Measurements from ENCODE around the gene USP34. TPM values are rescaled to one million over a fixed set of nuclear protein-coding genes. Genes with fewer than 3 reads are reported as not detected.

Gene USP34
- total RNA-seq, 1 donor = 159 TPM

DNA sequence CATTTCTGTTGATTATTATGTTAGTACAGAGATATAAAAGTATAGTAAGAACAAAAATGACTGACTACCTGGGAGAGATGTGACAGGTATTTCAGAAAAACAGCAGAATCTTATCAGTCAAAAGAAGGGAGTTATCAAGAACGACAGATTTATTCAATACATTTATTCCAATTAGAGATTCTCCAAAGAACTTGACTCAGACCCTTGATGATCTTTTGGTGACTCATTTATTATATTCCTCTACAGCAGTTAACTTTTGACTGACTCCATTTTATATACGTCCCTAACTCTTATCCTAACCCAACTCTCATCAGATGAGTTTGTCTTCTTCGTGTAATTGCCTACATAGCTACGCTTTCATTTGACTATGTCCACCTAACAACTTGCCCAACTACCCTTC is 217.8 kb downstream of the USP34 start:
- H3K4me3 ChIP-seq (ENCODE audit: low read length) = no peak overlapping the region
- H3K4me1 ChIP-seq (ENCODE audit: insufficient read depth, low read length) = no peaks in the 10 kb centered on the region
- H3K27me3 ChIP-seq (ENCODE audit: insufficient read depth, low read length) = no peaks in the 10 kb centered on the region
- no peaks in the 10 kb centered on the region for H3K9me3 ChIP-seq (ENCODE audit: low read depth, low read length)

GRCh38 chr2:61252031-61252430 is 218.9 kb downstream of the USP34 start:
- Histone ChIP-seq H3K4me3 (ENCODE audit: low read length) (no peak overlapping the region), H3K4me1 (ENCODE audit: insufficient read depth, low read length) (no peaks in the 10 kb centered on the region), H3K9me3 (ENCODE audit: low read depth, low read length) (no peaks in the 10 kb centered on the region), H3K27me3 (ENCODE audit: insufficient read depth, low read length) (no peaks in the 10 kb centered on the region)

- H3K4me3 ChIP-seq (ENCODE audit: low read length) = no peak overlapping the region
- H3K9me3 ChIP-seq (ENCODE audit: low read depth, low read length) = no peaks in the 10 kb centered on the region
- no peaks in the 10 kb centered on the region for H3K27me3 ChIP-seq (ENCODE audit: insufficient read depth, low read length)
- H3K4me1 ChIP-seq (ENCODE audit: insufficient read depth, low read length) = no peaks in the 10 kb centered on the region
Measured at GRCh38 chr2:61249521-61250071, 221.3 kb downstream of the USP34 start.

GRCh38 chr2:61247204-61247812 is 223.6 kb downstream of the USP34 start:
- H3K4me3 ChIP-seq (ENCODE audit: low read length) = no peak overlapping the region
- H3K9me3 ChIP-seq (ENCODE audit: low read depth, low read length) = no peaks in the 10 kb centered on the region
- no peaks in the 10 kb centered on the region for H3K27me3 ChIP-seq (ENCODE audit: insufficient read depth, low read length)
- no peaks in the 10 kb centered on the region for H3K4me1 ChIP-seq (ENCODE audit: insufficient read depth, low read length)

DNA sequence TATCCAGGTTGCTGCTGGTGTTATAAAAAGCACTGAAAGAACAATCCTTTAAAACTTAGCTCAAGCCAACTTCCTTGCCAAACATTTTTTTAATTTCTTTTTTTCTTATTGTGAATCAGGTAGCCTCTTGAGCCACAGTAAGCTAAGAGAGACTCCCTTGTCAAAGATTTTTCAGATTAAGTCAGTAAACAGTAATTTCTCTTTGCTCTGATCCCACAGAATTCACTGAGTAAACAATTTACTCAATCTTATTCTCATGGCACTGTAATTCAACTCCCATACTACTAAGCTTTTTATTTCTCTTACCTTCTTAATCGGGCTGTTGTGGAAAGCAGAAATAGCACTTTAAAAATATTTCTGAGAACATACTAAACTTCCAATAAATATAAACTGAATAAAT is 226.2 kb downstream of the USP34 start:
- Histone ChIP-seq H3K9me3 (ENCODE audit: low read depth, low read length) (no peaks in the 10 kb centered on the region), H3K27me3 (ENCODE audit: insufficient read depth, low read length) (no peaks in the 10 kb centered on the region), H3K4me1 (ENCODE audit: insufficient read depth, low read length) (no peaks in the 10 kb centered on the region), H3K4me3 (ENCODE audit: low read length) (no peak overlapping the region)

DNA sequence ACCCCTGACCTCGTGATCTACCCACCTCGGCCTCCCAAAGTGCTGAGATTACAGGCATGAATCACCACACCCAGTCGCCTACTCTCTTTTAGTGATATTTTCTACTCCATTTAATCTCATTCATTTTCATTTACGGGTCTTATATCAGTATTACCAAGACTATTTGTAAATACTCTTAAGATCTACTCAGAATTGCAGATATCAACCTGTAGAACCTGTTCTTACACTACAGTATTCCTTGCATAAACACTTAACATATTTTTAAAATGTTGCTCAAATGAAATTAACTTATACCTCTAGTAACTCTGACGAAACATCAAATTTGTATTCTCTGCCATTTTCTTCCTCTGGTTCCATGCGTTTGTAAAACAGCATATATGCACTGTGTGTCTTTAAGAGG is 229.6 kb downstream of the USP34 start:
- Histone ChIP-seq H3K4me1 (ENCODE audit: insufficient read depth, low read length) (peaks cover 8% of the 10 kb centered on the region), H3K9me3 (ENCODE audit: low read depth, low read length) (no peaks in the 10 kb centered on the region), H3K4me3 (ENCODE audit: low read length) (no peak overlapping the region), H3K27me3 (ENCODE audit: insufficient read depth, low read length) (no peaks in the 10 kb centered on the region)

DNA sequence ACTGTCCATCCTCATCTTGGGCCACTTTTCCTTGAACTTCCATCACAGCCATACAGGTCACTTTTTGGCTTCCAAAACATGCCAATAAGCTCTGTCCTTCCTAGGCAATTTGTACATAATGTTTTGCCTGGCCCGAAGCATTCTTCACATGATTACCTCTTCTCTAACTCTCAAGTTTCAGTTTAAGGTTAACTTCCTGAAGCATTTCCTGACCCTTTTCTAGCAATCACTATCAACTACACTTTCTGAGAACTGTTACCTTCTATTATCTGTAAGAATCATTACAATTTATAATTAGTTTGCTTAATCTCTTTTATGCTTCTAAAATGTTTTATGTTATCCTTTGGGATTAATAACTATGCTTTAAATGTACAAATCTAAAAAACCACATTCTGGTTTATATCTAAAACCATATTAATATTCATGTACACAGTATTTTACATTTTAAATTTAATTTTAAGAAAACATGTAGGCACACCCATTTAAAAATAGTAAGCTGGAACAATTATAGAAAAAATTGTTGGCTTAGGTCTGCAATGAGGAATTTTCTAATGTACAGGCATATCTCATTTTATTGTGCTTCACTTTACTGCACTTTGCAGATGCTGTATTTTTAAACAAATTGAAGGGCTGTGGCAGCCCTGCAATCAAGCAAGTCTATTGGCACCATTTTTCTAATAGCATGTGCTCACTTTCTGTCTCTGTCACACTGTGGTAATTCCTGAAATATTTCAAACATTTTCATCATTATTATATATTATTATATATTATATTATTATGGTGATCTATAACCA is 232.5 kb downstream of the USP34 start:
- H3K4me3 ChIP-seq (ENCODE audit: low read length) = no peak overlapping the region
- H3K27me3 ChIP-seq (ENCODE audit: insufficient read depth, low read length) = no peaks in the 10 kb centered on the region
- H3K4me1 ChIP-seq (ENCODE audit: insufficient read depth, low read length) = peaks cover 8% of the 10 kb centered on the region
- H3K9me3 ChIP-seq (ENCODE audit: low read depth, low read length) = no peaks in the 10 kb centered on the region

DNA sequence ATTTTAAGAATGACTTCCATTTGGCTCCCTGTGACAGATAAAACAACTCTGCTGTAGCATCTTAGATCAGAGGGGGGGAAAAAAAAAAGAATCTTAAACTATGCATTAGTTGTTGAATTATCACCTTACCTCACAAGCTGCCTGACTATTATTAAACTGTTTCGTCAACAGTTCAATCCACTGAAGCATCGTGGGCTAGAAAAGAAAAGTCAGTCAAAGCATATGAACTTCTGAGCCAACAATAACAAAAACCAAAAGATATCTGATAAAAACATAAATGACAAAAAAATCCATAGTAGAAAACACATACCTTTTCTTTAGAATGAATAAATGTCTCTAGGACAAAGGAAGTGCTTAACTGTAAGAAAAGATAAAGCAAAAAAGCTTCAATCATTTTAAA is 235.2 kb downstream of the USP34 start:
- H3K9me3 ChIP-seq (ENCODE audit: low read depth, low read length) = no peaks in the 10 kb centered on the region
- peaks cover 8% of the 10 kb centered on the region for H3K4me1 ChIP-seq (ENCODE audit: insufficient read depth, low read length)
- H3K4me3 ChIP-seq (ENCODE audit: low read length) = no peak overlapping the region
- H3K27me3 ChIP-seq (ENCODE audit: insufficient read depth, low read length) = no peaks in the 10 kb centered on the region

GRCh38 chr2:61233581-61233980 is 237.3 kb downstream of the USP34 start:
- Histone ChIP-seq H3K9me3 (ENCODE audit: low read depth, low read length) (no peaks in the 10 kb centered on the region), H3K27me3 (ENCODE audit: insufficient read depth, low read length) (no peaks in the 10 kb centered on the region), H3K4me1 (ENCODE audit: insufficient read depth, low read length) (peaks cover 8% of the 10 kb centered on the region), H3K4me3 (ENCODE audit: low read length) (no peak overlapping the region)

GRCh38 chr2:61229936-61230335 is 241.0 kb downstream of the USP34 start:
- Histone ChIP-seq H3K9me3 (ENCODE audit: low read depth, low read length) (no peaks in the 10 kb centered on the region), H3K4me1 (ENCODE audit: insufficient read depth, low read length) (no peaks in the 10 kb centered on the region), H3K4me3 (ENCODE audit: low read length) (no peak overlapping the region), H3K27me3 (ENCODE audit: insufficient read depth, low read length) (no peaks in the 10 kb centered on the region)

DNA sequence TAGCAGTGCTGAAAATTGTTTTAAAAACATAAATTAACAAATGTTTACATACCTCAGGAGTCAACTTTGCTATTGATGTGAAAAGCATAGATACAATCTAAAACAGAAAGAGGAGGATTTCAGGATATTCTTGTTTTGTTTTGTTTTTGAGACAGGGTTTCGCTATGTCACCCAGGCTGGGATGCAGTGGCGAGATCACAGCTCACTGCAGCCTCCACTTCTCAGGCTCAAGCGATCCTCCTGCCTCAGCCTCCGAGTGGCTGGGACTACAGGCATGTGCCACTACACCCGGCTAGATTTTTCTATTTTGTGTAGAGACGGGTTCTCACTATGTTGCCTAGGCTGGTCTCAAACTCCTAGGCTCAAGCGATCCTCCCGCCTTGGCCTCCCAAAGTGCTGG is 248.3 kb downstream of the USP34 start:
- no peaks in the 10 kb centered on the region for H3K9me3 ChIP-seq (ENCODE audit: low read depth, low read length)
- H3K27me3 ChIP-seq (ENCODE audit: insufficient read depth, low read length) = no peaks in the 10 kb centered on the region
- no peak overlapping the region for H3K4me3 ChIP-seq (ENCODE audit: low read length)
- H3K4me1 ChIP-seq (ENCODE audit: insufficient read depth, low read length) = no peaks in the 10 kb centered on the region

DNA sequence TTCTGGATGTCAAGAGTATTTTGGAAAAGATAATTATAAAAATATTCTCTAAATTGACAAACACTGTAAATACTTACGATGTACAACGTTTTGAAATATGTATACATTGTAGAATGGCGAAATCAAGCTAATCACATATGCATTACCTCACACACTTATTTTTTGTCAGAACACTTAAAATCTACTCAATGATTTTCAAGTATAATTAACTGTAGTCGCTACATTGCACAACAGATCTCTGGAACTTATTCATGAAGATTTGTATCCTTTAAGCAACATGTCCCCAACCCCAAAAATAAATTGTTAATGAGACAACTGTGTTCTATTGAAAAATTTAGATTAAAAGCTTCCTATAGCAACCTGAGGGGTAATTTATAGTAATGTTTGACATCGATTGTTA is 249.1 kb downstream of the USP34 start:
- H3K27me3 ChIP-seq (ENCODE audit: insufficient read depth, low read length) = no peaks in the 10 kb centered on the region
- H3K9me3 ChIP-seq (ENCODE audit: low read depth, low read length) = no peaks in the 10 kb centered on the region
- no peaks in the 10 kb centered on the region for H3K4me1 ChIP-seq (ENCODE audit: insufficient read depth, low read length)
- H3K4me3 ChIP-seq (ENCODE audit: low read length) = no peak overlapping the region

- Histone ChIP-seq H3K27me3 (ENCODE audit: insufficient read depth, low read length) (no peaks in the 10 kb centered on the region), H3K4me1 (ENCODE audit: insufficient read depth, low read length) (no peaks in the 10 kb centered on the region), H3K4me3 (ENCODE audit: low read length) (no peak overlapping the region), H3K9me3 (ENCODE audit: low read depth, low read length) (no peaks in the 10 kb centered on the region)
Measured at GRCh38 chr2:61220768-61221167, 250.1 kb downstream of the USP34 start.

DNA sequence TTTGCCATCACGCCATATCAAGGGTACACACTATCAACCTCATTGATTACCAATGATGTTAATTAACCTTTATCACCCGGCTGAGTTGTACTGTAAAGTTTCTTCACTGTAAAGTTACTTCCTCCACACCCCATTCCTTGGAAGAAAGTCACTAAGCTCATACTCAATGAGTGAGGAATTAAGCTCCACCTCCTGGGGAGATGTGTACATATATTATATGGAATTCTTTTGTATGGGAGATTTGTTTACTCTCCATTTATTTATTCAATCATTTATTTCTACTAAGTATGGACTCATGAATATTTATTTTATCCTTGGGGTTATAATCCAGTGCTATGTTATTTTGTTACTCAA is 252.1 kb downstream of the USP34 start:
- Histone ChIP-seq H3K4me3 (ENCODE audit: low read length) (no peak overlapping the region), H3K9me3 (ENCODE audit: low read depth, low read length) (no peaks in the 10 kb centered on the region), H3K27me3 (ENCODE audit: insufficient read depth, low read length) (no peaks in the 10 kb centered on the region), H3K4me1 (ENCODE audit: insufficient read depth, low read length) (no peaks in the 10 kb centered on the region)

- no peaks in the 10 kb centered on the region for H3K9me3 ChIP-seq (ENCODE audit: low read depth, low read length)
- H3K4me1 ChIP-seq (ENCODE audit: insufficient read depth, low read length) = no peaks in the 10 kb centered on the region
- H3K27me3 ChIP-seq (ENCODE audit: insufficient read depth, low read length) = no peaks in the 10 kb centered on the region
- H3K4me3 ChIP-seq (ENCODE audit: low read length) = no peak overlapping the region
Measured at GRCh38 chr2:61218076-61218816, 252.6 kb downstream of the USP34 start.

Data from mononuclear cell (primary cell).